Measurements from ENCODE around the gene TMEM82.

Gene TMEM82

GRCh38 chr1:15735304-15736037, 6.8 kb upstream of the TMEM82 start:
- H3K9me3 Mint-ChIP-seq = no peaks in the 10 kb centered on the region
- no peaks in the 10 kb centered on the region for H3K4me1 Mint-ChIP-seq
- CTCF ChIA-PET = no interaction called here
- H3K27me3 Mint-ChIP-seq = no peaks in the 10 kb centered on the region
- DNase-seq = no peak
- no peak overlapping the region for H3K4me3 Mint-ChIP-seq
- H3K36me3 Mint-ChIP-seq = peaks cover 6% of the 10 kb centered on the region
- no peak overlapping the region for H3K27ac Mint-ChIP-seq

GRCh38 chr1:15736038-15736891, 6.0 kb upstream of the TMEM82 start, which contains the start of gene SLC25A34:
SLC25A34 (plus strand) TSS chr1:15736258; CDS start chr1:15736486, 228 bp downstream.
- Mint-ChIP-seq H3K9me3 (no peaks in the 10 kb centered on the region), H3K36me3 (peaks cover 6% of the 10 kb centered on the region), H3K27me3 (peaks cover 2% of the 10 kb centered on the region), H3K4me1 (peaks cover 3% of the 10 kb centered on the region), H3K4me3 (no peak within 1 kb of the TSS), H3K27ac (no peak within 1 kb of the TSS)
- CTCF ChIA-PET = no interaction called here
- DNase-seq = no peak

- Mint-ChIP-seq H3K27me3 (peaks cover 6% of the 10 kb centered on the region), H3K4me3 (no peak overlapping the region), H3K9me3 (no peaks in the 10 kb centered on the region), H3K4me1 (peaks cover 7% of the 10 kb centered on the region), H3K36me3 (peaks cover 6% of the 10 kb centered on the region), H3K27ac (no peak overlapping the region)
- no peak for DNase-seq
- CTCF ChIA-PET = interaction anchor here (5.7 kb wide), 1 partner anchor 142 kb away, joined by 60 read pairs; no protein-coding TSS in a partner anchor
Measured at GRCh38 chr1:15736892-15737261, 5.4 kb upstream of the TMEM82 start.

- no peaks in the 10 kb centered on the region for H3K9me3 Mint-ChIP-seq
- DNase-seq = no peak
- peaks cover 7% of the 10 kb centered on the region for H3K4me1 Mint-ChIP-seq
- H3K27ac Mint-ChIP-seq = no peak overlapping the region
- H3K27me3 Mint-ChIP-seq = peaks cover 6% of the 10 kb centered on the region
- H3K4me3 Mint-ChIP-seq = no peak overlapping the region
- CTCF ChIA-PET = interaction anchor here (1.1 to 5.7 kb wide), 2 partner anchors 54 to 143 kb away, joined by 3 to 60 read pairs; no protein-coding TSS in a partner anchor
- H3K36me3 Mint-ChIP-seq = peaks cover 1% of the 10 kb centered on the region
Measured at GRCh38 chr1:15737324-15738319, 4.7 kb upstream of the TMEM82 start.

GRCh38 chr1:15738416-15739113, 3.7 kb upstream of the TMEM82 start:
- no peaks in the 10 kb centered on the region for H3K36me3 Mint-ChIP-seq
- no peaks in the 10 kb centered on the region for H3K9me3 Mint-ChIP-seq
- no peak overlapping the region for H3K27ac Mint-ChIP-seq
- CTCF ChIA-PET = interaction anchor here (5.7 kb wide), 1 partner anchor 144 kb away, joined by 60 read pairs; no protein-coding TSS in a partner anchor
- H3K4me1 Mint-ChIP-seq = peaks cover 7% of the 10 kb centered on the region
- H3K4me3 Mint-ChIP-seq = no peak overlapping the region
- no peak for DNase-seq
- H3K27me3 Mint-ChIP-seq = peaks cover 6% of the 10 kb centered on the region

GRCh38 chr1:15739259-15739658, 3.0 kb upstream of the TMEM82 start:
- CTCF ChIA-PET = interaction anchor here (1.3 to 5.7 kb wide), 3 partner anchors 17 to 145 kb away, joined by 3 to 60 read pairs (median 6); no protein-coding TSS in a partner anchor
- Mint-ChIP-seq H3K27me3 (peaks cover 6% of the 10 kb centered on the region), H3K27ac (no peak overlapping the region), H3K4me1 (peaks cover 7% of the 10 kb centered on the region), H3K4me3 (no peak overlapping the region), H3K9me3 (no peaks in the 10 kb centered on the region), H3K36me3 (no peaks in the 10 kb centered on the region)
- DNase-seq = no peak

GRCh38 chr1:15739745-15740144, 2.6 kb upstream of the TMEM82 start:
- CTCF ChIA-PET = interaction anchor here (1.3 to 5.7 kb wide), 4 partner anchors 16 to 145 kb away, joined by 3 to 60 read pairs (median 5); no protein-coding TSS in a partner anchor
- Mint-ChIP-seq H3K9me3 (no peaks in the 10 kb centered on the region), H3K4me3 (no peak overlapping the region), H3K4me1 (peaks cover 7% of the 10 kb centered on the region), H3K36me3 (no peaks in the 10 kb centered on the region), H3K27ac (no peak overlapping the region), H3K27me3 (peaks cover 10% of the 10 kb centered on the region)
- no peak for DNase-seq

GRCh38 chr1:15740924-15741850, 1.1 kb upstream of the TMEM82 start:
- no peaks in the 10 kb centered on the region for H3K9me3 Mint-ChIP-seq
- CTCF ChIA-PET = interaction anchor here (0.7 to 5.7 kb wide), 12 partner anchors 10 to 152 kb away, joined by 3 to 60 read pairs (median 4); a partner anchor contains a TSS
- no peak overlapping the region for H3K27ac Mint-ChIP-seq
- peaks cover 18% of the 10 kb centered on the region for H3K27me3 Mint-ChIP-seq
- H3K36me3 Mint-ChIP-seq = no peaks in the 10 kb centered on the region
- peaks cover 7% of the 10 kb centered on the region for H3K4me1 Mint-ChIP-seq
- H3K4me3 Mint-ChIP-seq = no peak overlapping the region
- DNase-seq = peak; percentile 84

- DNase-seq = no peak
- H3K9me3 Mint-ChIP-seq = no peaks in the 10 kb centered on the region
- peaks cover 7% of the 10 kb centered on the region for H3K4me1 Mint-ChIP-seq
- H3K36me3 Mint-ChIP-seq = no peaks in the 10 kb centered on the region
- no peak overlapping the region for H3K27ac Mint-ChIP-seq
- peaks cover 19% of the 10 kb centered on the region for H3K27me3 Mint-ChIP-seq
- CTCF ChIA-PET = no interaction called here
- no peak overlapping the region for H3K4me3 Mint-ChIP-seq
Measured at GRCh38 chr1:15744122-15744679, 1.9 kb downstream of the TMEM82 start.

- Mint-ChIP-seq H3K36me3 (no peaks in the 10 kb centered on the region), H3K27me3 (peaks cover 31% of the 10 kb centered on the region), H3K9me3 (no peaks in the 10 kb centered on the region), H3K4me1 (no peaks in the 10 kb centered on the region), H3K4me3 (no peak overlapping the region), H3K27ac (no peak overlapping the region)
- no peak for DNase-seq
- CTCF ChIA-PET = no interaction called here
Measured at GRCh38 chr1:15747378-15747777, 5.1 kb downstream of the TMEM82 start.

- H3K27ac Mint-ChIP-seq = no peak overlapping the region
- CTCF ChIA-PET = interaction anchor here (1.0 kb wide), 1 partner anchor 246 kb away, joined by 3 read pairs; no protein-coding TSS in a partner anchor
Measured at GRCh38 chr1:15748264-15748663, 6.0 kb downstream of the TMEM82 start.

More at GRCh38 chr1:15748264-15748663, 6.0 kb downstream of the TMEM82 start:
- no peak for DNase-seq
- no peak overlapping the region for H3K4me3 Mint-ChIP-seq
- H3K36me3 Mint-ChIP-seq = no peaks in the 10 kb centered on the region
- no peaks in the 10 kb centered on the region for H3K9me3 Mint-ChIP-seq
- no peaks in the 10 kb centered on the region for H3K4me1 Mint-ChIP-seq
- H3K27me3 Mint-ChIP-seq = peaks cover 35% of the 10 kb centered on the region

All from activated naive CD4-positive, alpha-beta T cell treated with anti-CD3 and anti-CD28 coated beads, Interleukin-2, amount 10 ng/mL, durations not matched to agents 7 days and 5 days (primary cell).